Sigmoid colon (tissue), 4 donors: ENCODE measurements around the gene CFC1B.
"Not testable (repeated sequence)": the region's sequence is repeated elsewhere in the genome, so short reads cannot be mapped to it uniquely, and the experiment has no call there.

Source experiments
- CTCF ChIP-seq, 4 experiments: fragments of 450-650 bp in 3 of 4; fragments of 200-600 bp in 1 of 4; IDR thresholded peaks; one replicate each; pipeline ENCODE4 v1.5.1; 2016 to 2019; ENCODE audit warnings: antibody characterized with exemption in 4 of 4, mild to moderate bottlenecking in 3 of 4, moderate library complexity in 2 of 4
- EP300 ChIP-seq, 4 donors: sonication (generic); formaldehyde crosslinking; IDR thresholded peaks; one replicate each; pipeline ENCODE4 v1.6.1; 2017; ENCODE audit warnings: antibody characterized with exemption in 4 of 4
- POLR2A ChIP-seq, 2 donors: fragments of 450-650 bp; IDR thresholded peaks; one replicate each; pipeline ENCODE4 v1.6.1; 2016; ENCODE audit warnings: antibody characterized with exemption in 2 of 2, mild to moderate bottlenecking in 2 of 2, moderate library complexity in 2 of 2
- POLR2AphosphoS5 ChIP-seq, 4 donors: sonication (generic); formaldehyde crosslinking; IDR thresholded peaks; one replicate each; pipeline ENCODE4 v1.6.1; 2017; ENCODE audit warnings: antibody characterized with exemption in 4 of 4

DNA sequence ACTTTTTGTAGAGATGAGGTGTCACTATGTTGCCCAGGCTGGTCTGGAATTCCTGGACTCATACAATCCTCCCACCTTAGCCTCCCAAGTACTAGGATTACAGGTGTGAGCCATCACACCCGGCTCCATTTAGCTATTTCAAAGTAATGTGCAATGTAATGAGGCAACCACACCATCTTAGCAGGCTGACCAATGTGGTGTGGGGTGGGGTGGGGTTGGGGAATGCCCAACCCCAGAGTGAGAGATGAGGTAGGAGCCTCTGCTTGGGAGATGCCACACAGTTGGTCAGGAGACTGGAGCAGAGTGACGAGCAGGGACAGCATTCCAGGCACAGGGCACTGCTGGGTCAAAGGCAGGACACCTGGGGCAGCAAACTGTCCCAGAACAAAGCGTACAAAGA is 27.4 kb downstream of the CFC1B start:
- TF ChIP-seq POLR2A, CTCF, EP300, POLR2AphosphoS5 (IDR thresholded peaks at IDR 0.05): not testable (repeated sequence)
